Activated gamma-delta T cell treated with Interleukin-2 at 50 U/mL for 16 hours (primary cell): ENCODE measurements around the gene FLOT2.
"Not testable (repeated sequence)": the region's sequence is repeated elsewhere in the genome, so short reads cannot be mapped to it uniquely, and the experiment has no call there.

Experiments used
- DNase-seq: peaks from one replicate; pipeline ENCODE4 v3.0.0-alpha.2; 2020

The FLOT2 gene

DNA sequence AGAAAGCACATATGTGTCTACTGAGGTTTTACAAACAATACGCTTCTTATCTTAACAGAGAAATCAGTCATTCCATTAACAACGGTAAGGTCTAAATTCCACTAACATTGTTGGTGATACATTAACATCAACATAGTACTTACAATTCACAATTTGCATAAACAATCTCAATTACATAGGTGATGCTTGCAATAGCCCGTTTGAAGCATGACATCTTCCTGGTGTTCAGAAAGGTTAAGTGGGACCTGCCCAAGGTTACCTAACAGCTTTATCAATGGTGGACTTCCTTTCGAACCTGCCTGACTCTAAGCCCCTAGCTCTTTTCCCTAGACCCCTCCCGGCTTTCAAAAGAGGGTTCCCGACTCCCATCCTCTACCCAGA lies 55.6 kb downstream of the FLOT2 start:
- no peak for DNase-seq

DNA sequence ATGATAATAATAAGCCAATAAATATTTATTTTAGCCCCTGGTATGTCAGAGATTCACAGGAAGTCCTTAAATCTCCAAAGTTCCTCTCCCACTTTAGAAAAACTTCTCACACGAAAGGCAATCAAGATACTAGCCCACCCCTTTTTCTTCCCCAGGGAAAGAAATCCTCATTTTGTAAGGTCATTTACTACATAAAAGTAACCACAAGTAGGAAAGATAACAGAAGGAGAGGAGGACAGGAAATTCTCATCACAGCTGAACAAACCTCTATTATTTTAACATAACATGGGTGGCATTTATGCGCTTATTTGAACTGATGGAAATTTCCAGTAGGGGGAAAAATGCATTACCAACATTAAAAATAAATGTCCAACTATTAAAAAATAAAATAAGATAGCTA lies 58.3 kb downstream of the FLOT2 start:
- no peak for DNase-seq

DNA sequence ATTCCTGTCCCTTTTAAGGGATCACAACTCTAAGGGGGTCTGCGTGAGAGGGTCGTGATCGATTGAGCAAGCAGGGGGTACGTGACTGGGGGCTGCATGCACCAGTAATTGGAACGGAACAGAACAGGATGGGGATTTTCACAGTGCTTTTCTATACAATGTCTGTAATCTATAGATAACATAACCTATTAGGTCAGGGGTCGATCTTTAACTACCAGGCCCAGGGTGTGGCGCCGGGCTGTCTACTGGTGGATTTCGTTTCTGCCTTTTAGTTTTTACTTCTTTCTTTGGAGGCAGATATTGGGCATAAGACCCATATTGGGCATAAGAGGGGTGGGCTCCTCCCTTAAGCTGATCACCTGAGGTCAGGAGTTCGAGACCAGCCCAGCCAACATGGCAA lies 61.0 kb downstream of the FLOT2 start:
- not testable (repeated sequence) for DNase-seq

DNA sequence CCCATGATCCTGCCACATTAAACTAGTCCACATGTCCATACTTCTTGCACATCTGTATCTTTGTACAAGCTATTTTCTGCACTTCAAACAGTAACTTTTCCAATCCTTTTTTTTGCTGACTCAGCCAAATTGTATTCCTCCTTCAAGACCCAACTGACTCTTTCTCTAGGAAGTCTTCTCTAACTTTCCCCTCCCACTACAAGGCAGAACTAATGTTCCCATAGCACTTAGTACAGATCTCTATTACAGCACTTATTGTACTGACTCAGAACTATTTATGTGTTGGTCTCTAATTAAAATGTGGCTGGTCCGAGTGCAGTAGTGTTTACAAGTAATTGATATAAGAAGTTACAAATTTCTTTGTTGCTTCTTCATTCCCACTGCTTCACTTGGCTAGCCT lies 63.1 kb downstream of the FLOT2 start:
- DNase-seq, result no peak
